Measurements from ENCODE around the gene LARGE1.

- no peak for TF ChIP-seq GABPA (IDR thresholded peaks at IDR 0.05; ENCODE audit: low read depth)
- TF ChIP-seq CTCF (IDR thresholded peaks at IDR 0.05; ENCODE audit: insufficient read depth, low read length) = no peak
- TF ChIP-seq POLR2AphosphoS5 (IDR thresholded peaks at IDR 0.05; ENCODE audit: low read depth) = no peak
- TF ChIP-seq REST (IDR thresholded peaks at IDR 0.05; ENCODE audit: insufficient replicate concordance, low read depth) = no peak
- TF ChIP-seq SPI1 (IDR thresholded peaks at IDR 0.05; ENCODE audit: borderline replicate concordance, low read depth) = no peak
These were observed 492.8 kb downstream of the LARGE1 start for GRCh38 chr22:33427461-33427860.
